MG63 (cell line): ENCODE measurements around the gene WDR6. TPM values are rescaled to one million over a fixed set of nuclear protein-coding genes. Genes with fewer than 3 reads are reported as not detected.

Experiments
- DNase-seq: peaks from one replicate; pipeline ENCODE4 v3.0.0-alpha.2; 2020
- H3K27me3 ChIP-seq: fragments of 250-450 bp; sonication (Bioruptor Pico); 2 replicates; pipeline ENCODE4 v1.5.1; 2020; ENCODE audit warnings: mild to moderate bottlenecking, moderate library complexity
- H3K36me3 ChIP-seq: fragments of 250-450 bp; sonication (Bioruptor Pico); 2 replicates; pipeline ENCODE4 v1.5.1; 2020; ENCODE audit warnings: mild to moderate bottlenecking, moderate library complexity
- H3K4me3 ChIP-seq: fragments of 250-450 bp; sonication (Bioruptor Pico); 2 replicates; pipeline ENCODE4 v1.5.1; 2020; ENCODE audit warnings: mild to moderate bottlenecking, moderate library complexity
- H3K9me3 ChIP-seq: fragments of 250-450 bp; sonication (Bioruptor Pico); 2 replicates; pipeline ENCODE4 v1.5.1; 2020; ENCODE audit warnings: mild to moderate bottlenecking, moderate library complexity
- total RNA-seq: library from RNA; depleted of rRNA; stranded (reverse); fragments of >200 nt; shearing (Covaris generic); gene quantifications from 2 replicates; pipeline ENCODE4 v1.2.3, GENCODE V29; 2014; ENCODE audit warnings: low replicate concordance; rRNA removed

Gene WDR6
- total RNA-seq, 1 experiment from 2014 or later = 77.2 TPM

DNA sequence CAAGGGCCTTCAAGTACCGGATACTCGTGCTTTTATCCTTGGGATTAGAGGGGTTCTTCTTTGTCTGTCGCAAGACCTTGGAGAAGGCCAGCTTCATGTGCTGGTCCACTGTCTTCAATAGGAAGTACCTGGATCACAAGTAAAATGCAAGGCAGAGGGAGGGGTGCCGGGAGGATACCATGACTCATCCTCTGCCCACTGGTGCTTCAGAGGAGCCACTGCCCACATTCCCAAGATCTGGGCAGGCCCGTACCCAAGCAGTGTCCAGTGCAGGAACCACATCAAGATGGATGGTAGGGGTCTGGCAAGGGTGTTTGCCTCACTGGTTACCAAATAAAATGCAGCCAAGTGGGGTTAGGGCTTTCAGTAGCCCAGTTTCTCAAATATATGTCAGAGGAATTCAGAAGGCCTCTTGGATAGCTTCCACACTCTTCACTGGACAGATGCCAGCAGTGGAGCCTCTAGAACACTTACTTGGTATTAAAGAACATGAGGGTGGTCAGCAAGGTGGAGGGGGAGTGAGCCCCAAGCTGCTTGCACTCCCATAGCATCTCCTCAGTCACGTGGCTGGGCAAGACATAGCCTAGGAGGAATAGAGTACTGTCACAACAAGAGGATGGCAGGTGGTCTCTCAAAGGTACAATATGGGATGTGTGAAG lies 25.6 kb downstream of the WDR6 start:
- Histone ChIP-seq H3K4me3 (no peak overlapping the region), H3K36me3 (peaks cover 27% of the 10 kb centered on the region), H3K27me3 (no peaks in the 10 kb centered on the region), H3K9me3 (no peaks in the 10 kb centered on the region)
- DNase-seq = no peak

DNA sequence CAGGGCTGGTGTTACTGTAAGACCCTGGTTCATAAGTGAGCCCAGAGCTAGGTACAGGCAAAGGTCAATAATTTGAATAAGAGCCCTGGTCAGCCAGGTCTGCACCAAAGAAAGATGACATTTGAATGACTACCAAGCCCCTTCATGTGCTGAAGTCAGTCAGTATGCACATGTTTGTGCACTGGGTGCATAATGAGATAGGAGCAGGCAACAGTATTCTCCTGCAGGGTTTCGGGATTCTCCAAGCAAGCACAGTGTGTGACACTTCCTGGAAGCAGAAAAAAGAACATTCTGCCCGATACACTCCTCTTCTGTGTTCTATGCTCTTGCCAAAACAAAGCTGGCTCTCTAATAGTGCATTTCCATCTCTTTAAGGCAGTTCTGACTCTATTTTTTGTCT lies 27.5 kb downstream of the WDR6 start:
- DNase-seq = no peak
- no peaks in the 10 kb centered on the region for H3K9me3 ChIP-seq
- peaks cover 16% of the 10 kb centered on the region for H3K36me3 ChIP-seq
- no peak overlapping the region for H3K4me3 ChIP-seq
- H3K27me3 ChIP-seq = no peaks in the 10 kb centered on the region

DNA sequence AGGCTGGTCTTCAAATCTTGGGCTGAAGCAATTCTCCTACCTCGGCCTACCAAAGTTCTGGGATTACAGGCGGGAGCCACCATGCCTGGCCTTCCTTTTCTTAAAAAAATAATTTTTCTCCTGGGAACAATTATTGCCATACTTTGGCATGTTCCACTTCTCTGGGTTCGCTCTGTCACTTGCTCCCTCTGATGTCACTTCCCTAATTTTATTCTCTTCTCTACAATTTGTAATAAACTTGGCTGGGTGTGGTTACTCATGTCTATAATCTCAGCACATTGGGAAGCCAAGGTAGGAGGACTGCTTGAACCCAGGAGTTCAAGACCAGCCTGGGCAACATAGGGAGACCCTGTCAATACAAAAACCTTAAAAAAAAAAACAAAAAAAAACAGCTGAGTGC lies 28.1 kb downstream of the WDR6 start:
- H3K4me3 ChIP-seq = no peak overlapping the region
- peaks cover 16% of the 10 kb centered on the region for H3K36me3 ChIP-seq
- H3K27me3 ChIP-seq = no peaks in the 10 kb centered on the region
- no peaks in the 10 kb centered on the region for H3K9me3 ChIP-seq
- DNase-seq = no peak

DNA sequence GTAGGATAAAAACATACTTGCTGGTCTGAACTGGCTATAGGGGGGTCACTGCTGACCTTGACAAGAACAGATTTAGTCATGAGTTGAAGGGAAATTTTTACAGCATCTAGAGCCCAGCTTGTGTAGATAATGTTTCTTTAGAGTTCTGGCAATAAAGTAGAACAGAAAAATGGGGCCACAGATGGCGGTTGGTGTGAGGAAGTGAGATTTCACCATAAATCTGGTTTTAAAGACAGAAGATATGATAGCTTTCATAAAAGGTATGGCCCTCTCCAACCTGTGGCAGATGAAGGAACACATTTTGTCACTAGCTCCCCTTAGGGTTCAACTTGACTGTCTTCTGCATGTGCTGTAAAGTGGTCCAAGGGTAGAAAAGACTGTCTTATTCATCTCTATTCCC lies 46.4 kb downstream of the WDR6 start:
- H3K9me3 ChIP-seq = no peaks in the 10 kb centered on the region
- no peak overlapping the region for H3K4me3 ChIP-seq
- peaks cover 33% of the 10 kb centered on the region for H3K36me3 ChIP-seq
- no peaks in the 10 kb centered on the region for H3K27me3 ChIP-seq
- no peak for DNase-seq

DNA sequence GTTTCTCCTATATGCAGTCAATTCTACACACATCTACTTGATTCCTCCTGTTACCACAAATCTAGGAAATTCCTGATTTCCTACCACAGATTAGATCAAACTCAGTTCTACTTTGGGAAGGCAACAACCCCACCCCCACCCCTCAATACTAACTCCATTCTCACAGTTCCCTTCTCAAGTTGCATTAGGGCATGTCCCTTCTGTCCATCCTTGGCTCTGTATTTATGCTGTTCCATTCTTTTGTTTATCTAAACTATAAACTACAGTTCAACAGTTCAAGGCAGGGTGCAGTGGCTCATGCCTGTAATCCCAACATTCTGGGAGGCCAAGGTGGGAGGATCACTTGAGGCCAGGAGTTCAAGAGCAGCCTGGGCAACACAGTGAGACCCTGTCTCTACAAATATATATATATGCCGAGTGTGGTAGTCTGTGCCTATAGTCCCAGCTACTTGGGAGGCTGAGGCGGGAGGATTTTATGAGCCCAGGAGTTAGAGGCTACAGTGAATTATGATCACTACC lies 47.2 kb downstream of the WDR6 start:
- no peak for DNase-seq
- Histone ChIP-seq H3K36me3 (peaks cover 33% of the 10 kb centered on the region), H3K27me3 (no peaks in the 10 kb centered on the region), H3K9me3 (no peaks in the 10 kb centered on the region), H3K4me3 (no peak overlapping the region)

DNA sequence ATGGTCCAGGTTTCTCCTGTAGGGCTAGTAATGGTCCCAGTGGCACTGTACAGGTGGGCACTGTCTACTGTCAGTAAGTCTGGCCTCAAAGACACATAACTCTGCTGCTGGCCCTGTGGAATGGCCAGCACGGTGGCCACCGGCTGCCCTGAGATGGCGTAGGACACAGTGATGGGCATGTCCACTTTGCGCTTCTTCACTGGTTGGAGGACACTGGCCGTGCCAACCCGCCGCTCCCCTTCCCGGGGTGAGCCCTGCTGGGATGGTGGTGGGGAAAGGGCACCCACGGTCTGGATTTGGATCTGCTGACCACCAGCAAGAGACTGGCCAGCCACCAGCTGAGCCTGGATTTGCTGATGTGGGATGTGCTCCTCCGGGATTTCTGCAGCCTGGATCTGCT lies 50.1 kb downstream of the WDR6 start:
- no peak for DNase-seq
- peaks cover 34% of the 10 kb centered on the region for H3K36me3 ChIP-seq
- H3K9me3 ChIP-seq = no peaks in the 10 kb centered on the region
- H3K4me3 ChIP-seq = no peak overlapping the region
- no peaks in the 10 kb centered on the region for H3K27me3 ChIP-seq

DNA sequence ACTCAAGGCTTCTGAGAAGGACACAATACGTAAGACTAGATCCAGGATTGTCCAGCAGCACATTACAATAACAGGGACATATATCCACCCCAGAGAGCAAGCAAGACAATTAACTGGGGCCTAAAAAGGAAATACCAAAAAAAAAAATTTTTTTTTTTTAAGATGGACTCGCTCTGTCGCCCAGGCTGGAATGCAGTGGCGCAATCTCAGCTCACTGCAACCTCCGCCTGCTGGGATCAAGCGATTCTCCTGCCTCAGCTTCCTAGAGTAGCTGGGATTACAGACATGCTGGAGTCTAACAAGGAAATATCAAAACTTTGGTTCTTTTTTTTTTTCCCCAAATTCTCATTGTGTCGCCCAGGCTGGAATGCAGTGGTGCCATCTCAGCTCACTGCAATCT lies 50.8 kb downstream of the WDR6 start:
- no peak for DNase-seq
- H3K4me3 ChIP-seq = no peak overlapping the region
- H3K9me3 ChIP-seq = no peaks in the 10 kb centered on the region
- no peaks in the 10 kb centered on the region for H3K27me3 ChIP-seq
- peaks cover 34% of the 10 kb centered on the region for H3K36me3 ChIP-seq

Other genes with a start within 250 kb of the WDR6 start
- 7.8 and 11.0 TPM in 2 replicates for gene PRKAR2A, start 159.5 kb upstream of the WDR6 start, total RNA-seq
- gene SLC25A20, start 108.5 kb upstream of the WDR6 start, total RNA-seq = 17.2 and 23.4 TPM in 2 replicates
- gene ARIH2, start 88.5 kb upstream of the WDR6 start, total RNA-seq = 76.4 and 113 TPM in 2 replicates
- gene P4HTM, start 17.1 kb upstream of the WDR6 start, total RNA-seq = not detected in 2 replicates
- gene DALRD3, start 11.2 kb downstream of the WDR6 start, total RNA-seq = 15.9 and 18.6 TPM in 2 replicates
- 37.8 and 91.3 TPM in 2 replicates for gene NDUFAF3, start 14.7 kb downstream of the WDR6 start, total RNA-seq
- gene IMPDH2, start 22.0 kb downstream of the WDR6 start, total RNA-seq = 304 and 356 TPM in 2 replicates
- gene QRICH1, start 86.7 kb downstream of the WDR6 start, total RNA-seq = 69.4 and 77.3 TPM in 2 replicates
- gene QARS1, start 97.4 kb downstream of the WDR6 start, total RNA-seq = 97.3 and 152 TPM in 2 replicates
- 31.5 and 120 TPM in 2 replicates for gene USP19, start 113.4 kb downstream of the WDR6 start, total RNA-seq
- gene LAMB2, start 125.7 kb downstream of the WDR6 start, total RNA-seq = 32.7 and 99.4 TPM in 2 replicates
- 36.4 and 39.6 TPM in 2 replicates for gene CCDC71, start 158.9 kb downstream of the WDR6 start, total RNA-seq
- 7.6 and 8.8 TPM in 2 replicates for gene KLHDC8B, start 164.2 kb downstream of the WDR6 start, total RNA-seq